Right ventricle myocardium inferior (tissue), 1 donor: ENCODE measurements around the gene ZNF804A. TPM values are rescaled to one million over a fixed set of nuclear protein-coding genes. Genes with fewer than 3 reads are reported as not detected.
"Not testable (repeated sequence)": the region's sequence is repeated elsewhere in the genome, so short reads cannot be mapped to it uniquely, and the experiment has no call there.

Experiments
- ATAC-seq: fragments of 200-7000 bp; cut with Tn5 transposase; one replicate; pipeline ENCODE4 v1.9.1; 2020; ENCODE audit warnings: mild to moderate bottlenecking, moderate library complexity
- DNase-seq: peaks from one replicate; pipeline ENCODE4 v3.0.0; 2021; ENCODE audit errors: missing footprints
- intact Hi-C: fragments of 100-400 bp; cut with DNase I; formaldehyde crosslinking; loops from one replicate; pipeline ENCODE4 v1.11.0; 2022
- total RNA-seq: library from RNA; stranded (reverse); fragmentation: NEBNext Ultra II Directional; extraction: Animal tissue kit (Norgen Biotek cat#: 25700); gene quantifications from one replicate; pipeline ENCODE4 v1.2.1, GENCODE V29; 2021
- donor health status: DM: no; HTN: yes; CAD: no; lungs with severe emphysema.

ZNF804A gene
- total RNA-seq, 1 donor from 2014 or later, result 0.05 TPM

GRCh38 chr2:184685999-184686841 is 87.9 kb downstream of the ZNF804A start:
- intact Hi-C loops, result no loop called here
- DNase-seq (no peak), ATAC-seq (no peak)

- intact Hi-C loops, result no loop called here
These were observed 91.3 kb downstream of the ZNF804A start for GRCh38 chr2:184689638-184690037.

GRCh38 chr2:184692141-184692734 is 93.9 kb downstream of the ZNF804A start:
- intact Hi-C loops, result no loop called here
- no peak for ATAC-seq

More at GRCh38 chr2:184689638-184690037, 91.3 kb downstream of the ZNF804A start:
- ATAC-seq (no peak), DNase-seq (no peak)

GRCh38 chr2:184696644-184697043 is 98.3 kb downstream of the ZNF804A start:
- no peak for DNase-seq
- intact Hi-C loops, result no loop called here
- ATAC-seq, result no peak

More at GRCh38 chr2:184692141-184692734, 93.9 kb downstream of the ZNF804A start:
- DNase-seq, result no peak

DNA sequence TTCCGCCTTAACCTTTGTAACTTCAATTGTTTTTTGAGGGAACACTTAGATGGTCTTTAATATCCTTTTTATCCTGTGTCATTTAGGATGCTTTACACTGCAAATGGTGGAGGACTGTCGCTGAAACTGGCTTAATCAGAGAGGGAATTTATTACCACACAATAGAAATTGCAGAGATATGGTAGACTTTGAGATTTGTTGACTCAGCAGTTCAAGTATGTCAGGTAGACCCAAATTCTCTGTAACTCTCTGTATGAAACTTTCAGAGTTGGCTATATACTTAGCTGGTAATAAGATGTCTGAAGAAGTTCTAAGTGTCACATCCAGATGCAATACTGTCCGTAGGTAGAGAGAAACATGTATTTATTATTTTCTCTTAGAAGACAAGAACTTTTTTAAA is 100.1 kb downstream of the ZNF804A start:
- ATAC-seq (no peak), DNase-seq (no peak)
- intact Hi-C loops, result no loop called here

DNA sequence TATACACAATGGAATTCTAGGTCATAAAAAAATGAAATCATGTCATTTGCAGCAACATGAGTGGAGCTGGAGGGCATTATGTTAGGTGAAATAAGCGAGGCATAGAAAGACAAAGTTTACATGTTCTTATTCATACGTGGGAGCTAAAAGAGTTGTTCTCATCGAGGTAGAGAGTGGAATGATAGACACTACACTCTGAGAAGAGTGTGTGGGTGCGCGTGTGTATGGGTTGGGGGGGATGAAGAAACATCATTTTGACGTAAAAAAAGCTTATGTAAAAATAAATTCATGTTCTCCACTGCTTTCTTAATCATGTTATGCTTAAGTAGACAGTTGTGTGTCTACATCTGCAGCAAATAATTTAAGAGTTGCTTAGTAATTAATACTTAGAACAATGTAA is 123.6 kb downstream of the ZNF804A start:
- DNase-seq, result no peak
- intact Hi-C loops, result no loop called here
- ATAC-seq, result no peak

DNA sequence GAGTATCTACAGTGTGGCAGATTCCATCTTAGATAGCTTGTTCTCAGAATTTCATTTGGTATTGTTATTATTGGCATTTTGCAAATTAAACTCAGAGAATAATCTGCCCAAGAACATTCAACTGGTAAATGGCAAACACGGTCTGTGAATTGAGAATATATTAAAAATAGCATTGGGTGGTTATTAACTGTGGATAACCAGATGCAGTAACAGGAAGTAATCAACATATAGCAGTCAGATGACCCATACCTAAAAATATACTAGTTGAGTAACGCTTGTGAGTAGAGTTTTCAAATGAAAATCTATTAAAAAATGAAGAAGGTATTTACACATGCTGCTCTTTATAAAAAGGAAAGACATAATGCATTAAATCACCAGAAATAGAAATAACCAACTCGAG is 129.5 kb downstream of the ZNF804A start:
- ATAC-seq (no peak), DNase-seq (no peak)
- intact Hi-C loops, result no loop called here

DNA sequence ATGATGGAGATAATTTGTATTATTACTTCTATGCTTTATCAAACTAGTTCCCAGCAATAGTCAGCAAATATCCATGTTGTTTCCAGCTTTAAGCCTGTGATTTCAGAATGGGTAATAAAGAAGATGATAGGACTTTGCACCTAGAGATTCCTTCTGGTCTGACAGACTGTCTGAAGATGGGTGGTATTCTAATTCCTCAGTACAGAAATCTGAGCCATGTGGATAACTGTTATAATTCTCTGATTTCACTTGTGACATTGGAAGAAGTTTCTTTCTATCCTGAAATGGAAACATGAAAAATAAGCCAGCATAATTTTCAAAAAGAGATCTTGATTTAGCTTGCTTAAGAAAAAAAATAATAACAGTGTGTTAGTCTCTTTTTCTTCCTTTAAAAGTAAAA is 130.1 kb downstream of the ZNF804A start:
- DNase-seq (no peak), ATAC-seq (no peak)
- intact Hi-C loops, result no loop called here

DNA sequence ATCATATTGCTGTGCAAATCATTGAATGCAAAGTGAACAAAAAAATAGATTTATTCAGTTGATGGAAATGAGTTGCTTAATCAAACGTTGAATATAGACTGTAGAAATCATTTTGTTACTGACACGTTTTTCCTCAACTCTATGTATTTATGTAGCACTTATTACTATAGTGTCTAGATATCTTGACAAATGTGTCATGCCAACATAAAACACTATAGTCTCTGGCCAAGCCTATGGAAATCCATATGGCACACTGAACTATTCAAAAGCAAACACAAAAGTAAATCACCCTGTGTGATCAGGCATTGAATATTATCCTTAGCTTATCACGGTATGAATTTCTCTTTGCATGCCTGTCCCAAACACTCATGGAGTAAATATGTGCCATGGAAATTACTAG is 131.3 kb downstream of the ZNF804A start:
- intact Hi-C loops, result no loop called here
- ATAC-seq, result no peak

GRCh38 chr2:184730288-184730687 is 132.0 kb downstream of the ZNF804A start:
- intact Hi-C loops, result no loop called here
- ATAC-seq (no peak), DNase-seq (no peak)

More for the DNA sequence above, 131.3 kb downstream of the ZNF804A start:
- DNase-seq, result no peak

DNA sequence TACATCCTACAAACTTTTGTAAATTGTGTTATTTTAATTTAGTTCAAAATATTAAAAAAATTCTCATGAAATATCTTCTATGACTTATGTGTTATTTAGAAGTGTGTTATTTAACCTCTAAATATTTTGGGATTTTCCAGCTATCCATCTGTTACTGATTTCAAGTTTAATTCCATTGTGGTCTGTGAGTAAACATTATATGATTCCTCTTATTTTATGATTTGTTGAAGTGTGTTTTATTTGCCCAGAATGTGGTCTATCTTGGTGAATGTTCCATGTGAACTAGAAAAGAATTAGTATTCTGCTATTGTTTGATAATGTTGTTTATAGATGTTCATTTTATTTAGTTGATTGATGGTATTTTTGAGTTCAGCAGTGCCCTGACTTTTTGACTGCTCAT is 136.0 kb downstream of the ZNF804A start:
- no peak for ATAC-seq
- no peak for DNase-seq
- intact Hi-C loops, result no loop called here

DNA sequence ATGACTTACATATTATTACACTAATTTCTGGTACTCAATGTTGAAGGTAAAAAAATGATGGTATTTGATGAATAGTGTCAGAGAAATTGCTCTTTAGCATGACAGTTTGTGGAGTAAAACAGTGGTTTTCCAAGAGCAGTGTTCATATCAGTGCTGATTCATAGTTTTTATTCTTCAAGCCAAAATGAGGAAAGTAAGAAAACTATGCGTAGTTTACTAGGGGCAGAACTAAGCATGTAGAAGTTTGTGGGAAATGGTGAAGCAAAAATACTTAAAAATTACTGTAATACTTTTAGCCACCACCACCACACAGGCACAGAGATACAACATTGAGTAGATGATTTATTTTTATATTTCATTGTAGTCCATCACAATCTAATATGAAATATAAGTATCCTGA is 137.3 kb downstream of the ZNF804A start:
- ATAC-seq (no peak), DNase-seq (no peak)
- intact Hi-C loops, result no loop called here

DNA sequence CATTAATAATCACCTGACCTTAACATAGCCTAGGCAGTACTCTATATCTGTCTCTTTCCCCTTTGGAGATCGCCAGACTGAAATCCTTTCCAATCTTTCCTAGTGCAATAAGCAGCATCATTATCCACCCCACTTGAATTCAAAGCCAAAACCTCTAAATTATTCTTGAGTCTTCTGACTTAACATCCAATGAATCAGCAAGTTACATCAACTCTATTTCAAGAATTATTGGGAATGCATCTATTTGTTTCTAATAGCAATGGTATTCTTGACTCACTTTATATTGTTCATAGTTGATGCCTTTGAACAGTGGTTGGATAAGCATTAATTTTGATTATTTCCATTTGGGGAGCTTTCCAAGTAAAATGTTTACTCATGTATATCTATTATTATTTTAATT is 144.8 kb downstream of the ZNF804A start:
- ATAC-seq, result no peak
- intact Hi-C loops, result no loop called here
- DNase-seq, result no peak

DNA sequence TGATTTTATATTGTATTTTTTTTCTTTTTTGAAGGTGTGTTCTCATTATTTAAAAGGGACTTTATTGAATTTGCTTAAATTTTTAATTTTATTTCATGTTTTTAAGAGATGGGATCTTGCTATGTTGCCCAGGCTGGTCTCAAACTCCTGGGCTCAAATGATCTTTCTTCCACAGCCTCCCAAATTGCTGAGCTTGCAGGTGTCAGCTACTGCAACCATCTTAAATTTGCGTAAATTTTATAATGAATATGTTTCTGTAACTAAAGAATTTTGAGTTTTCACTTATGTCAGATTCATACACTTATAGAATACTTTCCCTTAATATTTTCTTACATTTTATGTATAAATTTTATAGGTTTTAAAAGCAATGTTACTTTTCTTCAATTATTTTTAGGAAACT is 157.8 kb downstream of the ZNF804A start:
- ATAC-seq, result no peak
- intact Hi-C loops, result no loop called here
- no peak for DNase-seq

DNA sequence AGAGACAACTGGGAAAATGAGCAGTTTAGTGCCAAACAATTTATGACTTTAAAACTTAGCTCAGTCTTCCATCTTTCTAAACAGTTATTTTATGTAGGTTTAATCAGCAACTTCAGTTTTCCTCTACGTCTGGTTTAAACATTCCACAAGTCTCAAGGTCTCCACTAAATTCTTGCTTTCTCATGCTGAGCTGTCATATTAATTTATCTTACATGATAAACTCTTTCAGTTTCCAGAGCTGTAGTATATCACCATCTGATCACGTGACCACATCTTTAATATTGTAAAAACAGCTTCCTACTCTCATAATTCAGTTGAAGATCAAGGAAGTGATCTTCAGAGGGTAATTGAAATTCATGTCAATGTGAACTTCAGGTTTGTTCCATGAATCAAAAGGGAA is 158.6 kb downstream of the ZNF804A start:
- DNase-seq (no peak), ATAC-seq (no peak)
- intact Hi-C loops, result no loop called here

GRCh38 chr2:184759557-184760255 is 161.4 kb downstream of the ZNF804A start:
- ATAC-seq, intact Hi-C loops, DNase-seq: not testable (repeated sequence)

DNA sequence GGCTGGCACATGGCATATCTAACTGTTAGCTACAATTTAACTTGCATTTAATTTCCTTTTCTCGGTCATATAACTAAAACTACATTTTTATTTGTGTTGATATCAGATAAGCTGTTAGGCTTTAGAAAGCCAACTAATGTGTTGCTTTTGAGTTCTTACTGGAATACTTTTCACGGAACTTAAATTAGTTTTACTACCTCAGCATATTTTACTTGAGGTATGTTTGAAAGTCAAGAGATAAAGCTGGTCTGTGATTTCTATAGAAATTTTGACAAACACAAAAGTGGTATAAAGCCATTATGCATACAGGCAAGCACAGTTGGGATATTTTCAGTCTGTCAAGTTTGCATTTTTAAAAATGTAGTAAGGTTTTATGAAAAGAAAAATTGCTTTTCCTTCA is 162.6 kb downstream of the ZNF804A start:
- DNase-seq, result no peak
- intact Hi-C loops, result no loop called here
- ATAC-seq, result no peak

DNA sequence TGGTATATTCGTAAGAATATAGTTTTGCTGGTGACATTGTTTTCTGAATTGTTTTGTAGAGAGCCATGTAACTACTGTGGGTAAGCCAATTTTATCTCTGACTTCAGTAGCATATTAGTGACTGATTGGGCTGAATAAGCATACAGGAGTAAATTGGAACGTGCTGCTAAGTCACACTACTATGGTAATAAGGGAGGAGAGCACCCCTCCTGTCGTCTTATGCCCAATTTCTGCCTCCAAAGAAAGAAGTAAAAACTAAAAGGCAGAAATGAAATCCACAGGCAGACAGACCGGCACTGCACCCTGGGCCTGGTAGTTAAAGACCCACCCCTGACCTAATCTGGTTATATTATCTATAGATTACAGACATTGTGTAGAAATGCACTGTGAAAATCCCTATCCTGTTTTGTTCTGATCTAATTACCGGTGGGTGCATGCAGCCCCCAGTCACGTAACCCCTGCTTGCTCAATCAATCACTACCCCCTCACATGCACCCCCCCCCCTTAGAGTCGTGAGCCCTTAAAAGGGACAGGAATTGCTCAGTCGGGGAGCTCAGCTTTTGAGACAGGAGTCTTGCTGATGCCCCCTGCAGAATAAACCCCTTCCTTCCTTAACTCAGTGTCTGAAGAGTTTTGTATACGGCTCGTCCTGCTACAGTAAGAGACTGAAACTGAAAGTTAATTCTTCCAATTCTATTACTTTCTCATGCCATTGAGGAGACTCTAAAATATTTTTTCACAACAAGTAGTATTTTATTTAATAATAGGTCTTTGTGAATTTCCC is 167.0 kb downstream of the ZNF804A start:
- DNase-seq (no peak), ATAC-seq (no peak)
- intact Hi-C loops, result no loop called here

DNA sequence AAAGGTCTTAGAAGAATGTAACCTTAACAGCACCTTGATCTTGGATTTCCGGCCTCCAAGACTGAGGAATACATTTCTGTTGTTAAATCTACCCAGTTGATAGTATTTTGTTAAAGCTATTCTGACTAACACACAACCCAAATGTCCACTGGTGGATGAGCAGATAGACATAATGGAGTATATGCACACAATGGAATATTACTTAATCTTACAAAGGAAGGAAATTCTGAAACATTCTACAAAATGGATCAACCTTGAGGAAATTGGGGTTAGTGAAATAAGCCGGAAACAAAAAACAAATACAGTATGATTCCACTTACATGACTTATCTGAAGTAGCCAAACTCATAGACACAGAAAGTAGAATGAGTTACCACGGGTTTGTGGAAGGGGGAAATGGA is 168.7 kb downstream of the ZNF804A start:
- intact Hi-C loops, result no loop called here
- ATAC-seq (no peak), DNase-seq (no peak)
